HG02973 (cell line): ENCODE measurements around the gene EFTUD2.
A peak's percentile ranks its signal among the peaks of the same experiment; 100 is the strongest.
"Not testable (repeated sequence)": the region's sequence is repeated elsewhere in the genome, so short reads cannot be mapped to it uniquely, and the experiment has no call there.

Experiments used
- ATAC-seq: cut with Tn5 transposase; IDR thresholded peaks from one replicate; pipeline ENCODE4 v1.9.1; 2021; ENCODE audit warnings: moderate library complexity; ENCODE audit not compliant: unreplicated experiment

EFTUD2 gene

DNA sequence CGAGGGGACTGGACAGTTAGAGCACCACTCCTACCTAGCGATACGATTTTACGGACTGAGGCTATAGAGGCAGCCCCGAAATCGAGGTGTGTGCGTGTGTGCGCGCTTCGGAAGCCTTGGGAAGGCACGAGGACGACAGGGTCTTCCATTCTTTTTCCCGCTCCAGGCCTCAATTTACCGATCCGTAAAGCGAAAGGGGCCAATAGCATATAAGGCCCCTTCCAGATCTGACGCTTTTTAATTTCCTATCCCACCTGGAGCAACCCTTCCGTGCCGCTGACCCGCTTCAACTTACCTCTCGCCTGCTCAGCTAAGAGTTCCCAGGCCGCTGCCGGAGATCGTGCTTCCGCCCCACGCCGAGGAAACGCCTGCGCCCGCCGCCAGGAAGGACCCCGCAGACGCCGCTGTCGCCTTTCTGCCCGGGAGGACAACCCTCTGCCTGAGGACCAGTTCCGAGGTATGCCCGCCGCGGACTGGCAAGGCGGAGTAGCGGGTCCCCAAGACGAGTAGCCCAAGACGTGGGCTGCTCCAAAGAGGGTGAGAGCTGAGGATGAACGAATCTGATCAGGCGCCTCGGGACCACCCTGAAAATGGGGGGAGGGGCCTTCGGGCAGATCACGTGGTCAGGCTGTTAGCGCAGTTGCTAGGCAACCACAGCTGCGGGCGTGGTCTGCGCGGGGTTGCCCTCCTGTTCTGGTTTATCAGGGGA, at the start of gene EFTUD2:
Gene EFTUD2 (minus strand): TSS at position 372 of the 709 bp plus-strand sequence. CDS start 4,924 bp downstream, outside the sequence.
- ATAC-seq: peak; percentile 64

DNA sequence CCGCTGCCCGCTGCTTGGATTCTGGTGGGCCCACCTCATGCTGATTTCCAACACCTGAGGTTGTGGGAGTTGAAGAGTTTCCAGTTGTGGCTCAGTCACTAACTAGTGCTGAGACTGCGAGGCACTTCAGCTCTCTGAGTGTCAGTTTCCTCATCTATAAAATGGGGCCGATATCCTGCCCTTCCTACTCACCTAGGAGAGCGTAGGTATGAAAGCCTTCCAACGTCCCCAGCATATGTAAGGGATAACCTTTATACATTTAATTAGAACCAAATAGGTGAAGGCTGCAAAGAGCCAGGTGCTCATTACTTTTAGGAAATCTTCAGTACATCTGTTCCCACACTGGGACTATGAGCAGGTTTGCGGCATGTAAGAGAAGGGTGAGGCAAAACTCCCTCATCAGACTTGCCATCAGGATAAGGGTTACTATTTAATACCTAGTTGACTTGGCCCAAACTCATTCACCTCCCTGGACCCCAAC, 49.1 kb upstream of the EFTUD2 start:
- no peak for ATAC-seq

DNA sequence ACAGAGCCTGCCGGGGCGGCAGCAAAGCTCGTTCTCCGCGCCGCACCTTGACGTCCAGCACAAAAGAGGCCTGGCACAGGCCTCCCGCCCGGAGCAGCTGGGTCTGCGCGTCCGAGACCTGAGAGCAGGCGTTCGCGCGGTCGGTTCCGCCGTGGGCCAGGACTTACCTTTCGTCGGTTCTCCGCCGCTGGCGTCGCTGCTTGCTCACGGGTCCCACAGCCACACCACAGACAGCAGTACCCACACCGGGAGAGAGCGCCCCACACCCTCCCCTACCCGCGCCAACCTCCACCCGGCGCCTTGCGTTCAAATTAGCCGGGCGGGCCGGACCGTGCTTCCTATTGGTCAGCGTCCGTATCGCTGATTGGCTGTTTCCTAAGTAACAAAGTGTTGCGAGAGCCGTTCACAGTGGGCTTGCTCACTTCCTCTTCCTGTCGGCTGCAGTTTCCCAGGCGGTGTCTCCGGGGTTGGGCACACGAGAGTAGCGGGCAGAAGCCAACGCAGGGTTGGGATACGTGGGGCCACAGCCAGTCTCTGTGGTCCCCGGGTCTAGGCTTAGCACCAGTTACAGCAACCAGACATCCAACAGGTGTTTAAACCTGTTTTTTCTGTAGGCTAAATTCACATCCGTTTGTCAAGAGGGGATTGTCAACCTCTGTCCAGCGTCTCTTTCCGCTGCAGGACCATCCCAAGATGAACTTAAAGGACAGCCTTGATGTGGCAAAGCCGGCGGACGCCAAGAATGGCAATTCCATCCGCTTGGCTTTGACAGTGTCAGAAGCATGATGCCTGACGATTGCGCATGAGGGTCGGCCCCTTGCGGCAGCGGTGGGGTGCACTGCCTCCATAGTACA, 48.4 kb upstream of the EFTUD2 start, which contains the start of gene KIF18B:
Gene KIF18B (minus strand): TSS at position 313 of the 854 bp plus-strand sequence. CDS start 11,429 bp downstream, outside the sequence.
- ATAC-seq: peak; percentile 89

DNA sequence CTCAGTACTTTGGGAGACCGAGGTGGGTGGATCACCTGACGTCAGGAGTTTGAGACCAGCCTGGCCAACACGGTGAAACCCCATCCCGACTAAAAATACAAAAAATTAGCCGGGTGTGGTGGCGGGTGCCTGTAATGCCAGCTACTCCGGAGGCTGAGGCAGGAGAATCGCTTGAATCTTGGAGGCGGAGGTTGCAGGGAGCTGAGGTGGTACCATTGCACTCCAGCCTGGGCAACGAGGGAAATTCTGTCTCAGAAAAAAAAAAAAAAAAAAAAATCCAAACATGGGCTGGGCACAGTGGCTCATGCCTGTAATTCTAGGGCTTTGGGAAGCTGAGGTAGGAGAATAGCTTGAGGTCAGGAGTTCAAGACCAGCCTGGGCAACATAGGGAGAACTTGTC, 46.4 kb upstream of the EFTUD2 start:
- not testable (repeated sequence) for ATAC-seq

DNA sequence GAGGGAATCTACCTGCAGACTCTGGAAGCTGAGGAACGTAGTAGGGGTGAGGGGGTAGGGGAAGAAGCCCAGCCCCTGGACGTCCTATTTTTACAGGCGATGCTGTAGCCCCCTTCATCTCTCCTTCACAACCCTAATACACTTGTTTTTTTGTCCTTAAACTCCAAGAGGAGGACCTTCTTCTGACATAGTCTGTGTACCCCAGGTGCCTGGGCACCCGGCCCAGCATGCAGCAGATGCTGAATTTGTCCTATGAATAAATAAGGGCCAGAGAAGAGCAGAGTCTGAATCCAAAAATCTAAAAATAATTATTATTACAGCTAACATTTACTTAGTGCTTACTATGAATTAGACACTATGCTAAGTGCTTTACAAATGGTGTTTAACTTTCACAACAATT, 43.2 kb upstream of the EFTUD2 start:
- ATAC-seq: no peak

DNA sequence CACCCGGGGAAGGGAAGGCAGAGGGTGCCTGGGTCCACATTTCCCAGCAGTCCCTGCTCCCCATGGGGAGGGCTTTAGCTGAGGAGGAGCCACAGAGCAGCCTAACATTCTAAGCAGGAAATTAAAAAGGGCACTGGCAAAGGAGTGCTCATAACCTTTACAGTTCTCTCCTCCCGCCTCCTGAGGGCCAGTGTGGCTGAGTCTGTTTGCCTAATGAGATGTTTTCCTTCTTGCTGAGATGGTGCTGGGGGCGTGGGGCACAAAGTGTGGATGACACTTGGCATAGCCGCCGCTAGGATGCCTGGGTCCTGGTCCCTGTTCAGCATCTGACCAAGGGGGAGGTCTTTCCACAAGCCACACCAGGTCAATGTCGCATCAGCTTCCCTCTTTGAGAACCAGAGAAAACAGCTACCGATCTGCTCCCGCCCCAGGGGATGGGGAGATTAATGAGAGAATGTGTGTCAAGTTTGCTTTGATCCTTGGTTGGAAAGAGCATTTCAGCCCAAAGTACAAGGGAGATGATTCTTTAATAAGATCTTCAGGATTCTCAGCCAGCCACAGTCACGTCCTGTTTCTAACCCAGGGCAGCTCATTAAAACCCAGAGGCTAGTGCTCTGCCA, 42.6 kb upstream of the EFTUD2 start:
- ATAC-seq: no peak

DNA sequence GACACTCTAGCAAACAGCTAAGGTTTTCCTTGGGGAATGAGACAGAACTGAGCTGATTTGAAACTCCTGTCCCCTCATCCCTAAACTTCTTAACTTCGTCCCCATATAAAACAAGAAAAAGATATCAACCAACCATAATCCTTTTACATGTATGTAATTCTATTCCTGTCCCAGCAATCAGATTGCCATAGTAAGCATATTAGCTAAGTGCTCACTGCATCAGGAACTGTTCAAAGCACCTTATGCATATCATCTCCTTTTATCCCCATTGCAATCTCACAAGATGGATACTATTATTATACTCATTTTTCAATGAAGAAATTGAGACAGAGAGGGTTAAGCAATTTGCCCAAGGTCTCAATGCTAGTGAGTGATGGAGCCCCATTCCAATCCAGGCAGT, 41.5 kb upstream of the EFTUD2 start:
- no peak for ATAC-seq

DNA sequence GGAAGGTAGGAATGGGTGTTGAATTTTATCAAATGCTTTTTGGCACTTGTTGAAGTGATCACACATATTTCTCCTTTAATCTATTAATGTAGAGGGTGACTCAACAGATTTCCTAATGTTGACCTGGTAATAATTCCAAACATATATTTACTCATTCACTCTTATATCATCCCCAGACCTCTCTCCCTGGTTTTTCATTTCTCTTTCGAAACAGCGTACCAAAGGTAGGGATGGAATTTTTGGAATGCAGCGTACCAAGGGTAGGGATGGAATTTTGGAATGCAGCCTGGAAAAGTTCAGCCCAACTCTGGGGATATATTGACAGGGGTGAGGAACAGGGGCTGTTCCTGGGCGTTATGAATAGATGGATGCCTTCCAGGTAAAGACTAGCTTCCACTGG, 41.1 kb upstream of the EFTUD2 start:
- ATAC-seq: no peak

DNA sequence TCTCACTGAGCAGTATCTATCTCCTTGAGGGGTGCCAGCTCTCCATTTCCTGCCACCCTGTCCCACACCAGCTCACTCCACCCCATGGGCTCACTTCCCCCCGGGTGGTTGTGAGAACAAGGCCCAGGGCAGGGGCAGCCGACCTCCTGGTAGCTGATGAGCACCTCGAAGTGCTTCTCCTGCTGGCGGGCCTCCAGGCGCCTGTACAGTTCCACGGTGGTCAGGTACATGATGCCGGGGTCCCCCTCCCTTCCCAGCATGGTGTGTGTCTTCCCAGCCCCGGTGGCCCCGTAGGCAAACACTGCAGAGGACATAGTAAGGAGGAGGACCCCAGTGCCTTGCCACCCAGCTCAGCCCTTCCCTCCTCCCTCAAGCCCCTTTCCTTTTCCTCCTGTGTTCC, 35.9 kb upstream of the EFTUD2 start:
- no peak for ATAC-seq

DNA sequence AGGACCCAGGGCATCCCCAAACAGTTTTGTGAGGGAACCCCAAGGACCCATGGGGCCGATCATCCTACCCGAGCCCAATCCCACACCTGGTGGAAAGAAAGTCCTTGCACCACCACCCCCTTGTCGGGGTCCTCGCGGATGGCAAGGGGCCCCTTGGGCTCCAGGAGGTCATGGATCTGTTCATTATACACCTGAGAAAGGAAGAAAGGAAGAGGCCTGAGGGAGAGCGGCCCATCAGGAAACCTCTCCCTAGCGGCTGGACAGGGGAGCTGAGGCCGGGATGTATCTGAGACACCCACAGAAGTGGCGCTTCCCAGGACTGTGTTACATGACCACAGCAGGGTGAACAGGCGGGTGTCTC, 35.5 kb upstream of the EFTUD2 start:
- ATAC-seq: no peak

DNA sequence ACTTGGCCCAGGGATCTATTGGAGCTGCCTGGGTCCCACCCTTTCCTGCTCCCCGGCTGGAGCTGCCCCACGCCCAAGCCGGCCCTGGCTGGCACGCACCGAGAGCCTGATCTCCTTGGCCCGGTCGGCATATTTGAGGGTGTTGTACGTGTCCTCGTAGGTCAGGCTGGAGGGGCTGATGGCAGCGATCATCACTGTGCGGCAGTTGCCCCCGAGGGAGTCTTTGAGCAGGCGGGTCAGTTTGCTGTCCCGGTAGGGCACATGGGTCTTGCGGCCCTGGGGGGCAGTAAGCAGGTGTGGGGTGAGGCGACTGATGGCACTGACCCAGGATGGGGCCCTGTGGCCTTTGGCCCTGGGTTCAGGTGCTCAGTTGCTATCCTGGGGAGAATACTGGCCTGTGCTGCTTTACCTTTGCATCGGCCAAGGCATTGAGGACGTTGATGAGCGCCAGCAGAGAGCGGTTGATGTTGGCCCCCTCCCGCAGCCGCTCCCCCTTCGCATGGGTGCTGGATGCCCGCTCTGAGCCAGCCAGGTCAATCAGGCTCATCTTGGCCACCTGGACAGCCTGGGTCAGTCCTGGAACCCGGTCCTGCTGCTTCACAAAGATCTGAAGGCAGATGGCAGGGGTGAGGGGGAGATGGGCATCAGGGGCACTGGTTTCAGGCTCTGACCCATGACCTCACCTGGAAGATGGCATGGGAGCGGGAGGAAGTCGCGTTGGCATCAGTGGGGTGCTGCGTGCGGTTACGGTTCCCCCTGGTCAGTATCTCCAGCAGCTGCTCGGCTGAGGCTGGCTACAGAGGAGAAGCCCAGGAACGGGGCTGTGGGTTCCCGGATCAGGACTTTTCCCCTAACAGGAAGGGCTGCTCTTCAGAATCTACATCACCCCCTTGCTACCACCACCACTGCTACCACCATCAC, 34.8 kb upstream of the EFTUD2 start:
- no peak for ATAC-seq

DNA sequence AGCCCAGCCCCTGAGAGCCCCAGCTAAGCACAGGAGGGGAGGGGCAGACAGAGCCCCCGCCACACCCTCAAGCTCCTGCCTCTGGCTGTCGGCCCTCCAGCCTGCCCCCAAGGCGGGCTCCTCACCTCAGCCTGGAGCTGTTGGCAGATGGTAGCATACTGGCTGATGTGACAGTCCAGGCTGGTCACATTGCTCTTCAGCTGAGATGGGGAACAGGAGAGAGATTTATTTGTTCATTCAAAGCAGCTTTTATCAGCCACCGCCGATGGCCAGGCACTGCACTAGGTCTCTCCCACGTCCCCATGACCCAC, 33.5 kb upstream of the EFTUD2 start:
- no peak for ATAC-seq

DNA sequence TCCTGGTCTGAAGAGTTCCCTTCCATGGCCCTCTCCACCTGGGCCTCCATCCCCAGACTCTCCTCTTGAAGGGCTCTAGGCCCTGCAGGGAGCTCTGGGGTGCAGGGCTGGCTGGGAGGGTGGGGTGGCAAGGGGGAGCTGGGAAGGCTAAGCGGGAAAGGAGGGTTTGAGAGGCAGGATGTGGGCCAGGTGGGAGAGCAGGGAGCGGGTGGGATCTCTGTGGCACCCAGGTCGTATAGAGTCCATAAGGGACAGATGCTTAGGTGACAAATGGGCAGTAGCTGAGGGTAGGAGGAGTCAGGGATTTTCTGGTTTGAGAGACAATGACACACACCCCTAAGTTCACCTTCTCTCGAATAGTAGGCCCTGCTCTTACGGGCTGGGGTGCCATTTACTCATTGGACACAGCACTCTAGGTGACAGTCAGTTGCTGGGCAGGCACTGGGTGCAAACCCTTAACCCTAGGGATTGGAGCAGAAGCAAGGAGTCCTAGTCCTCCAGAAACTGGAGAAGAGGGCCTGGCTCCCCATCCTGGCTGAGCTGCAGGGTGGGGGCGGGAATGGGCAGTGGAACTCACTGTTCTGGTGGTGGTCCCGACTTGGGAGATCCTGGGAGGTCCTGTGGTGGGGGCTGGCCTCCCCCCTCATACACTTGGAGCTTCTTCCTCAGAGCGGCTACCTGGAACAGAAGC, 33.0 kb upstream of the EFTUD2 start:
- no peak for ATAC-seq

DNA sequence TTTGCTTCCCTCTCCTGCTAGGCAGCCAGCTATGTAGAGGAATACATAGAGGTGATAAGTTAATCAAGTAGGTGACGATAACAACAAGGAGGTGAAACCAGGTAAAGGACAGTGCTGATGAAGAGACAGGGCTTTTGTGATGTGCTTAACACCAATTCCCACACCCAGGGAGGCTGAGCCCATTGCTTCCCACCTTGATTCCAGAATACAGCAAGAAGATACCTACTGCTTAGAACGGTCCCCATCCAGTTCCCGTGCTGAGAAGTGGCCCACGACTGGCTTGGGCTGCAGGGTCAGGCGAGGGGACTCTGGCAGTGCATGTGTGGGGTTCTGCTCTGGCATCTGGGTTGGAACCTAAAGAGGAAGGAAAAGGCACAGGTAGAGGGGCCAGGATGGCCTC, 32.1 kb upstream of the EFTUD2 start:
- ATAC-seq: no peak

DNA sequence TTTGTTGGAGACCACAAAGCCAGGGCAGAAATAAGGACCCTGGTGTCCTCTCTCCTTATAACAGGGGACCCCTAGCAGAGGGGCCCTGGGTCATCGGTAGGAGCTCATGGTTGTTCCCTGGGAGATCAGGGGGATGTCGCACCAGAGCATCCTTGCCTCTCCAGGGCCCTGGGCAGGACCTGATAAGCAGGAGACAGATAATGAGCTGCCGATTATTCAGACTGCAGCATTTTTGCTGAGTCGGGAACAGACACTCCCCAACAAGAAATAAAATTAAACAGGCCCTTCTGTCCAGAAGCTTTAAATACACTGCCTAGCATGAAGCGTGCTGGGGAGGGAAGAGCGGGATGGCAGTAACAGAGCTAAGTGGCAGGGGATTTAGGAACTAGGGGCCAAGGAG, 31.4 kb upstream of the EFTUD2 start:
- ATAC-seq: no peak

DNA sequence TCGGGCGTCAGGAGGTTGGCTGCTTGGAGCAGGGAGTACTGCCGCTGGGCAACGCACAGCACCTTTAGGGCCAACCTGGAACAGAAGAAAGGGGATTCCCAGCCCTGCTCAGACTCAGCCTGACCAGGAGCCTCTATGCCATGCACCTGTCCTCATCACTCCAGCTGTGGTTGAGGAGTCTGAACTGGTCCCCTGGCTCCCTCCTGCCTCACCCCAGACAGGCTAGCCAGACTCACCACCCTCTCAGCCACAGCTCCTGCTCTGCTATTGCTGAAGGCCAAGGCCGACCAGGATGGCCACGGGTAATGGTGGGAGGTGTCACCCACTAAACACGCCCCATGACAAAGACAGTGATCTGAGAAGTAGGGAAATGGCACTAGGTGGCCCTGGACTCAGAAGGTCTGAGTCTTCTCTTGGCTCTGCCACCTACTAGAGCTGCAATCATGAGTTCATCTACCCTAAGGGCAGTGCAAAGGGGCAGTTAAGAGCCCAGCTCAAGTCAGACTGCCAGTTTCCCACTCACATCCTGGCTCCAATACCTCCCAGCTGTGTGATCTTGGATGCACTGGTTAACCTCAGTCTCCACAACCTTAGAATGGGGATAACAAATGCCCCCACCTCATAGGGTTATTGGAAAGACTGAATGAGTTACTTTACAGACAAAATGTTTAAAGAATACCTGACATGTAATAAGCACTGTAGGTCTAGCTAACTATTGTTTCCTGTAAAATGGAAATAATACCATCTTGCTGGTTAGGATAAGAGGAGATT, 29.9 kb upstream of the EFTUD2 start:
- no peak for ATAC-seq

DNA sequence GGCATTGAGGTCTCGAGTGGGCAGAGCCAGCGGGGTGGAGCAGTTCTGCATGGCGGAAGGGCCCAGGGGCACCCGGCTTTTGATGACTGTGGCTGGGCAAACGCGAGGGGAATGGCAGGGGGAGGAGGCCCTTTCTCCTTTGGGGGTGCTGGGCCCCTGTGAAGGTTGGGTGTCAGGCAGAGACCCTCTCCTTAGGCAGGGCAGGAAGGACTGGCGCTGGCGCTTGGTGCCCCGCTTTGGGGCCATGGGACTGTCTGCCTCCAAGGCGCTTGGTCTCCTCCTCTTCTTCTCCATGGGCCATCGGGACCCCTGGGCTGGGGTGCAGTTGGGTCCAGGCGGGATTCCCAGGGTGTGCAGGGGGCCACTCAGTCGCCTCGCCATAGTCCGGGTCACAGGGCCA, 28.9 kb upstream of the EFTUD2 start:
- ATAC-seq: no peak

DNA sequence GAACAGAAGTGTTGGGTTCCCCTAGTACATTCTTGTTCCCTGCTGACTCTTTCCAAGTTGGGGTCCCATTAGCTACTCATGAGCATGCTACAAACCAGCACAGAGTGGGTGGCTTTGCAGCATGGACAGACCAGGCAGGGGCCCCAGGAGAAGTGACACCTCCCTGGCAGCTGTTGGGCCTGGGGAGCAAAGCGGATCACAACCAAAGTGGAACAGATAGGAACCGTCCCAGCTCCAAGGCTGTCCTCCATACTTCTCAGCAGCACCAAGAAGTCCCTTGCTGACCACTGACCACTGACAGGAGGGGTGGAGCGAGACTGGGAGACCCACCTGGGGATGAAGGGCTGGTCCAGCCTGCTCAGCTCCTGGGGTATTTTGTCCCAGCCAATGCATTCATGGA, 28.5 kb upstream of the EFTUD2 start:
- ATAC-seq: no peak

DNA sequence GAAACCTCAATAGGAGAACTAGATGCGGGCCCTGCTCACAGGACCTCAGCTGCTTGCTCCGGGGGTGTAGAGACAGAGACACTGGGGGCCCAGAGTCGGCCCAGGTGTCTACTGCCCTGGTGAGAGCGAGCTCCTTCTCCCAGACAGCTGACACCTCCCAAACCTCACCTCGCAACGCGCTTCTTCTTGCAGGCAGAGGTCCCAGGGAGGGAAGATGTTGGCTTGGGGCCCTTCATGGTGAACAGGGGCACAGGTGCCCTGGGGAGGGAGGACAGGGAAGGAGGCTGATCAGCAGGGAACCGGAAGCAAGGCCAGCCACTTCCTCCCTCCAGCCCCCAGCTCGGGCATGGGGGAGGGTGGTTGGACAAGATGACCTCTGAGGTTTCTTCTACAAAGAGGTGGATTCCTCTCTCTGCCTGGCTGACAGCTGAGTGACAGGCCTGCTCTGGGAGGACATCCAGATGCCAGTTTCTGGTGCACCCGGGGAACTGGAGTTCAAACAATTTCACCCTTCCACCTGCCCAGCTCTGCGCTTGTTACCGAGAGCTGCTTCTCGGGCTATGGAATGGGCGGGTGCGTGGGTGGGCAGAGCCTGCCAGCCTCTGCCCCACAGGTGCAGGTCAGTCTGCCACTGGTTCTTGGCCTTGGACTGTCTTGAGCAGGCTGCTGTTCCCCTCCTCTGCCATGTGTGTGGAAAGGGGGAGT, 27.7 kb upstream of the EFTUD2 start:
- ATAC-seq: no peak
